Thymus (tissue), 2 donors: ENCODE results near the gene MEIOB. TPM values are rescaled to one million over a fixed set of nuclear protein-coding genes. Genes with fewer than 3 reads are reported as not detected.

Source experiments
- polyA plus RNA-seq: library from polyadenylated mRNA; stranded (reverse); fragments of 200-250 nt; gene quantifications from one replicate; pipeline ENCODE4 v1.2.3, GENCODE V29; 2013
- total RNA-seq: library from RNA; stranded (reverse); fragments of 120-200 nt; gene quantifications from one replicate; pipeline ENCODE4 v1.2.4, GENCODE V29; 2013
- donor health status: healthy.

The MEIOB gene
- total and polyA plus RNA-seq, 2 donors: 1.1 to 1.3 TPM

Other genes with a start within 250 kb of the MEIOB start
- gene JPT2, start 193.9 kb downstream of the MEIOB start, total RNA-seq: 35.1 TPM
- gene JPT2, start 193.9 kb downstream of the MEIOB start, polyA plus RNA-seq: 31.4 TPM
- gene MAPK8IP3, start 166.0 kb downstream of the MEIOB start, total RNA-seq: 36.0 TPM
- 129 TPM for gene MAPK8IP3, start 166.0 kb downstream of the MEIOB start, polyA plus RNA-seq
- gene NME3, start 100.6 kb downstream of the MEIOB start, total RNA-seq: 34.7 TPM
- gene NME3, start 100.6 kb downstream of the MEIOB start, polyA plus RNA-seq: 163 TPM
- gene EME2, start 99.4 kb downstream of the MEIOB start, total RNA-seq: 6.1 TPM
- 13.1 TPM for gene EME2, start 99.4 kb downstream of the MEIOB start, polyA plus RNA-seq
- gene MRPS34, start 99.0 kb downstream of the MEIOB start, total RNA-seq: 103 TPM
- gene MRPS34, start 99.0 kb downstream of the MEIOB start, polyA plus RNA-seq: 101 TPM
- 68.1 TPM for gene SPSB3, start 89.6 kb downstream of the MEIOB start, total RNA-seq
- gene SPSB3, start 89.6 kb downstream of the MEIOB start, polyA plus RNA-seq: 282 TPM
- gene NUBP2, start 89.2 kb downstream of the MEIOB start, total RNA-seq: 73.9 TPM
- 80.6 TPM for gene NUBP2, start 89.2 kb downstream of the MEIOB start, polyA plus RNA-seq
- gene IGFALS, start 78.5 kb downstream of the MEIOB start, total RNA-seq: 4.0 TPM
- gene IGFALS, start 78.5 kb downstream of the MEIOB start, polyA plus RNA-seq: 1.9 TPM
- 51.6 TPM for gene HAGH, start 45.3 kb downstream of the MEIOB start, total RNA-seq
- gene HAGH, start 45.3 kb downstream of the MEIOB start, polyA plus RNA-seq: 69.5 TPM
- gene FAHD1, start 45.0 kb downstream of the MEIOB start, total RNA-seq: 22.5 TPM
- gene FAHD1, start 45.0 kb downstream of the MEIOB start, polyA plus RNA-seq: 23.6 TPM
- gene HS3ST6, start 46.3 kb upstream of the MEIOB start, total RNA-seq: 0.38 TPM
- 1.3 TPM for gene HS3ST6, start 46.3 kb upstream of the MEIOB start, polyA plus RNA-seq
- 10.7 TPM for gene MSRB1, start 71.0 kb upstream of the MEIOB start, total RNA-seq
- 44.2 TPM for gene MSRB1, start 71.0 kb upstream of the MEIOB start, polyA plus RNA-seq
- not detected for gene RPL3L, start 82.5 kb upstream of the MEIOB start, total RNA-seq
- gene RPL3L, start 82.5 kb upstream of the MEIOB start, polyA plus RNA-seq: 0.66 TPM
- gene NDUFB10, start 87.4 kb upstream of the MEIOB start, total RNA-seq: 103 TPM
- 129 TPM for gene NDUFB10, start 87.4 kb upstream of the MEIOB start, polyA plus RNA-seq
- gene RPS2, start 92.7 kb upstream of the MEIOB start, total RNA-seq: 2,266 TPM
- 2,485 TPM for gene RPS2, start 92.7 kb upstream of the MEIOB start, polyA plus RNA-seq
- not detected for gene RNF151, start 94.7 kb upstream of the MEIOB start, total RNA-seq
- 0.82 TPM for gene RNF151, start 94.7 kb upstream of the MEIOB start, polyA plus RNA-seq
- 28.4 TPM for gene TBL3, start 99.9 kb upstream of the MEIOB start, total RNA-seq
- 52.3 TPM for gene TBL3, start 99.9 kb upstream of the MEIOB start, polyA plus RNA-seq
- 2.2 TPM for gene NOXO1, start 109.3 kb upstream of the MEIOB start, total RNA-seq
- 5.7 TPM for gene NOXO1, start 109.3 kb upstream of the MEIOB start, polyA plus RNA-seq
- 16.1 TPM for gene GFER, start 112.0 kb upstream of the MEIOB start, total RNA-seq
- gene GFER, start 112.0 kb upstream of the MEIOB start, polyA plus RNA-seq: 28.0 TPM
- gene SYNGR3, start 117.8 kb upstream of the MEIOB start, total RNA-seq: 1.2 TPM
- gene SYNGR3, start 117.8 kb upstream of the MEIOB start, polyA plus RNA-seq: 2.7 TPM
- gene ZNF598, start 137.7 kb upstream of the MEIOB start, total RNA-seq: 5.7 TPM
- gene ZNF598, start 137.7 kb upstream of the MEIOB start, polyA plus RNA-seq: 46.2 TPM
- gene NPW, start 147.6 kb upstream of the MEIOB start, total RNA-seq: 0.66 TPM
- 1.2 TPM for gene NPW, start 147.6 kb upstream of the MEIOB start, polyA plus RNA-seq
- gene NHERF2, start 154.7 kb upstream of the MEIOB start, total RNA-seq: 6.3 TPM
- gene NHERF2, start 154.7 kb upstream of the MEIOB start, polyA plus RNA-seq: 23.4 TPM
- gene NTHL1, start 175.7 kb upstream of the MEIOB start, total RNA-seq: 32.7 TPM
- gene NTHL1, start 175.7 kb upstream of the MEIOB start, polyA plus RNA-seq: 32.7 TPM
- 22.7 TPM for gene TSC2, start 175.8 kb upstream of the MEIOB start, total RNA-seq
- gene TSC2, start 175.8 kb upstream of the MEIOB start, polyA plus RNA-seq: 61.8 TPM